K562 (cell line): ENCODE measurements around the gene SLC1A5. TPM values are rescaled to one million over a fixed set of nuclear protein-coding genes. Genes with fewer than 3 reads are reported as not detected.

Experiments used
- BHLHE40 ChIP-seq: IDR thresholded peaks from 2 replicates; pipeline ENCODE4 v1.6.1; 2011; ENCODE audit warnings: low read length, improper control_type of control experiment
- CHD2 ChIP-seq: IDR thresholded peaks from 2 replicates; pipeline ENCODE4 v1.6.1; 2011; ENCODE audit warnings: low read depth, low read length
- CREBBP ChIP-seq: IDR thresholded peaks from one replicate; pipeline ENCODE4 v1.6.1; 2012; ENCODE audit warnings: low read depth, mild to moderate bottlenecking, control low read depth, inconsistent platforms, low read length
- E2F4 ChIP-seq: sonication (generic); formaldehyde crosslinking; IDR thresholded peaks from 2 replicates; pipeline ENCODE4 v1.8.0; 2022; ENCODE audit warnings: mild to moderate bottlenecking, low read depth, missing genetic modification reagents
- FOXO4 ChIP-seq: fragments of 450-650 bp; formaldehyde crosslinking; IDR thresholded peaks from 2 replicates; pipeline ENCODE4 v1.4.0; 2020; ENCODE audit warnings: mild to moderate bottlenecking, moderate library complexity
- HDAC2 ChIP-seq: fragments of 450-650 bp; IDR thresholded peaks from 2 replicates; pipeline ENCODE4 v1.6.1; 2016; ENCODE audit warnings: mild to moderate bottlenecking
- KAT8 ChIP-seq: fragments of 450-650 bp; IDR thresholded peaks from 2 replicates; pipeline ENCODE4 v1.6.1; 2016; ENCODE audit warnings: low read depth, mild to moderate bottlenecking
- MAFF ChIP-seq: IDR thresholded peaks from 2 replicates; pipeline ENCODE4 v1.6.1; 2012; ENCODE audit warnings: low read length, improper control_type of control experiment
- MAX ChIP-seq: sonication (generic); formaldehyde crosslinking; IDR thresholded peaks from 2 replicates; pipeline ENCODE4 v1.9.0; 2022; ENCODE audit warnings: mild to moderate bottlenecking, missing genetic modification reagents
- PHF20 ChIP-seq: fragments of 450-650 bp; IDR thresholded peaks from 2 replicates; pipeline ENCODE4 v1.6.1; 2018; ENCODE audit not compliant: partially characterized antibody
- STAT5A ChIP-seq: IDR thresholded peaks from 2 replicates; pipeline ENCODE4 v1.6.1; 2012; ENCODE audit warnings: low read length, inconsistent platforms, borderline replicate concordance
- THAP12 ChIP-seq: fragments of 250-450 bp; sonication (Bioruptor Pico); IDR thresholded peaks from 2 replicates; pipeline ENCODE4 v1.9.0; 2021; ENCODE audit warnings: mild to moderate bottlenecking, inconsistent platforms
- VEZF1 ChIP-seq: fragments of 200-800 bp; sonication (Bioruptor generic); IDR thresholded peaks from 2 replicates; pipeline ENCODE4 v1.6.1; 2017; ENCODE audit warnings: missing genetic modification characterization, missing compliant biosample characterization
- XRCC5 ChIP-seq: fragments of 200-400 bp; formaldehyde crosslinking; IDR thresholded peaks from 2 replicates; pipeline ENCODE4 v1.6.1; 2017; ENCODE audit warnings: low read depth, mild to moderate bottlenecking, low read length
- ZBTB26 ChIP-seq: fragments of 450-650 bp; formaldehyde crosslinking; IDR thresholded peaks from 2 replicates; pipeline ENCODE4 v1.4.0; 2022; ENCODE audit warnings: missing genetic modification characterization
- ZNF134 ChIP-seq: fragments of 250-450 bp; sonication (Bioruptor Pico); conservative IDR thresholded peaks from 2 replicates; pipeline ENCODE4 v1.4.0; 2020
- ZNF146 ChIP-seq: IDR thresholded peaks from one replicate; pipeline ENCODE4 v1.6.1; 2018; ENCODE audit warnings: missing compliant biosample characterization; ENCODE audit not compliant: unreplicated experiment
- ZNF175 ChIP-seq: fragments of 200-800 bp; sonication (Bioruptor generic); IDR thresholded peaks from 2 replicates; pipeline ENCODE4 v1.6.1; 2016; ENCODE audit warnings: low read depth, mild to moderate bottlenecking, missing genetic modification characterization, missing compliant biosample characterization
- ZNF212 ChIP-seq: fragments of 450-650 bp; formaldehyde crosslinking; IDR thresholded peaks from 2 replicates; pipeline ENCODE4 v1.4.0; 2020; ENCODE audit warnings: mild to moderate bottlenecking
- ZNF274 ChIP-seq: IDR thresholded peaks from 2 replicates; pipeline ENCODE4 v1.6.1; 2011; ENCODE audit warnings: low read depth, mild to moderate bottlenecking, low read length, moderate library complexity, borderline replicate concordance
- ZNF316 ChIP-seq: fragments of 450-650 bp; IDR thresholded peaks from 2 replicates; pipeline ENCODE4 v1.6.1; 2016
- ZNF511 ChIP-seq: sonication (generic); formaldehyde crosslinking; IDR thresholded peaks from 2 replicates; pipeline ENCODE4 v1.8.0; 2022; ENCODE audit warnings: mild to moderate bottlenecking, missing genetic modification reagents
- polyA plus RNA-seq, 8 experiments: library from polyadenylated mRNA; depleted of rRNA in 4 of 8; stranded (reverse) in 5 of 8; unstranded in 3 of 8; fragments of >200 nt; fragmentation: Nextera tagmentation in 2 of 8; fragmentation: Illumina TruSeq in 1 of 8; extraction: Ambion mirVana in 2 of 8; extraction: Trizol in 1 of 8; gene quantifications; 2 replicates each; pipeline versions ENCODE4 v1.2.1 to v1.2.3, GENCODE V29; 2011 to 2014; ENCODE audit warnings: inconsistent platforms in 1 of 8, missing spikeins in 1 of 8
- total RNA-seq, 7 experiments: library from RNA; depleted of rRNA in 6 of 7; stranded (reverse); fragments of >200 nt in 6 of 7; fragmentation: Illumina TruSeq in 2 of 7; extraction: Trizol in 2 of 7; gene quantifications; 2 replicates each; pipeline versions ENCODE4 v1.2.1 to v1.2.3, GENCODE V29; 2011 to 2021; ENCODE audit warnings: low replicate concordance in 1 of 7

Gene SLC1A5
- total and polyA plus RNA-seq, 9 of the 15 experiments (the other 6 are each of a cell fraction or from before 2014, with no cell fraction given) = 31.2 to 417 (median 134) TPM

GRCh38 chr19:46731007-46731501, 57.3 kb downstream of the SLC1A5 start (continued):
- TF ChIP-seq THAP12 (CRISPR knock-in tag) = no peak
- peak; percentile 77 for TF ChIP-seq MAX (CRISPR knock-in tag)
- no peak for TF ChIP-seq ZNF274
- no peak for TF ChIP-seq STAT5A
- no peak for TF ChIP-seq E2F4 (CRISPR knock-in tag)
- no peak for TF ChIP-seq ZNF511 (CRISPR knock-in tag)
- TF ChIP-seq KAT8 = no peak
- peak; percentile 98 for TF ChIP-seq ZNF316
- no peak for TF ChIP-seq ZNF146 (CRISPR knock-in tag)
- peak; percentile 91 for TF ChIP-seq MAFF
- TF ChIP-seq ZNF134 (CRISPR knock-in tag) = no peak
- no peak for TF ChIP-seq ZBTB26 (CRISPR knock-in tag)
- peak; percentile 64 for TF ChIP-seq VEZF1
- peak; percentile 58; the same call in 1 of the 2 replicates for TF ChIP-seq HDAC2
- TF ChIP-seq ZNF212 (CRISPR knock-in tag) = no peak
- no peak for TF ChIP-seq PHF20
- no peak for TF ChIP-seq FOXO4
- TF ChIP-seq CREBBP = no peak
- TF ChIP-seq CHD2 = no peak
- no peak for TF ChIP-seq ZNF175 (CRISPR knock-in tag)
- TF ChIP-seq XRCC5 = 0 out of 2 replicates have a peak, but pooled peaks have one; percentile 44
- TF ChIP-seq BHLHE40 = peak; percentile 59
